Lower leg skin (tissue), 3 donors: Measurements from ENCODE around the gene CAGE1.

Experiments used
- CTCF ChIP-seq, 3 donors: fragments of 450-650 bp; IDR thresholded peaks; one replicate each; pipeline ENCODE4 v1.5.1; 2016; ENCODE audit warnings: antibody characterized with exemption in 3 of 3, mild to moderate bottlenecking in 3 of 3, moderate library complexity in 2 of 3
- POLR2A ChIP-seq, 2 donors: fragments of 450-650 bp; IDR thresholded peaks; one replicate each; pipeline ENCODE4 v1.6.1; 2016 to 2017; ENCODE audit warnings: antibody characterized with exemption in 2 of 2, mild to moderate bottlenecking in 1 of 2, moderate library complexity in 1 of 2

GRCh38 chr6:7421066-7421465 lies 31.5 kb upstream of the CAGE1 start:
- TF ChIP-seq POLR2A (IDR thresholded peaks at IDR 0.05) (no peak), CTCF (IDR thresholded peaks at IDR 0.05) (no peak)
